Subcutaneous adipose tissue (tissue), 4 donors: ENCODE data around the gene MGAT4A. TPM values are rescaled to one million over a fixed set of nuclear protein-coding genes. Genes with fewer than 3 reads are reported as not detected.

Source experiments
- CTCF ChIP-seq: fragments of 450-650 bp; IDR thresholded peaks from one replicate; pipeline ENCODE4 v1.5.1; 2016; ENCODE audit warnings: low read depth, mild to moderate bottlenecking, control low read depth, antibody characterized with exemption, moderate library complexity
- total RNA-seq, 4 donors: library from RNA; depleted of rRNA; stranded (reverse); fragments of >200 nt; gene quantifications; one replicate each; pipeline ENCODE4 v1.1.0, GENCODE V29; 2016

MGAT4A gene
- total RNA-seq, 4 donors from 2014 or later = 23.0 to 30.8 (median 27.5) TPM

DNA sequence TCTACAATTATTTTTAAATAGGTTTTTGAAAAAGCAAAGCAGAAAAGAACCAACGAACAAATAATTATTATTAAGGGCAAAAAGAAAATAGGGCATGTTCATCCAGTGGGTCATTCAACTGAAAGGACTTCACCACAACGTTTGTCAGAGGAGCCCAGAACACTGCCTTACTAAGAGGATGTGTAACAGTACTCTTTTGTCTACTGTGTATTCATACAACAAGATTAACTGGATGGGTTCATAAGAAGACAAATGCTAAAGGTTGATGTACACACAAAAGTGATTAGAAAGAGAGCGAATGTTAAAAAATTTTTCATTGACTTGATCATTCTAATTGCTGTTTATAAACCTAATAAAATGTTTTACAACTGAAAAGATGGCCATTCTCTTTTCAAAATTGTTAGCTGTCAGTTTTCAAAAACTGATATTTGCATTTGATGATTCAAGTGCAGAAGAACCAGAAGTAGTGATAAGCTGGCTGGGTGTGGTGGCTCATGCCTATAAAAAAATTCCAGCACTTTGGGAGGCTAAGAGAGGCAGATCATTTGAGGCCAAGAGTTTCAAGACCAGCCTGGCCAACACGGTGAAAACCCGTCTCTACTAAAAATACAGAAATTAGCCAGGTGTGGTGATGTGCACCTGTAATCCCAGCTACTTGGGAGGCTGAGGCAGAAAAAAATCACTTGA lies 33.1 kb downstream of the MGAT4A start:
- TF ChIP-seq CTCF = no peak

GRCh38 chr2:98696200-98696599 lies 34.7 kb downstream of the MGAT4A start:
- no peak for TF ChIP-seq CTCF

DNA sequence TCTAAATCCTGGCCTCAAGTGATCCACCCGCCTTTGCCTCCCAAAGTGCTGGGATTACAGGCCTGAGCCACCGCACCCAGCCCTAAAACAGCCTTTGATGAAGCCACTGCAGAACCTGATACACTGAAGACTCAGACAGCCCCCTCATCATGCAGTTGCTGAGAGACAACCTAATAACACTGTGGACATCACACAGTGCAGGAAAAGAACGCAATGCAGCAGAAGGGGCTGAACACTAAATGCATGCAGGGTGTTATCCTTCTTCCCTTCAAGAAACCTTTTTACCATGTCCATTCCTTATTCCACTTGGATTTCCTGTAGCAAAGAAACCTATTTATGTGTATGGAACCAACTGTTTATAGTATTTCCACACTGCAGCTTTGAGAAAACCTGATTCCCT lies 35.7 kb downstream of the MGAT4A start:
- no peak for TF ChIP-seq CTCF

DNA sequence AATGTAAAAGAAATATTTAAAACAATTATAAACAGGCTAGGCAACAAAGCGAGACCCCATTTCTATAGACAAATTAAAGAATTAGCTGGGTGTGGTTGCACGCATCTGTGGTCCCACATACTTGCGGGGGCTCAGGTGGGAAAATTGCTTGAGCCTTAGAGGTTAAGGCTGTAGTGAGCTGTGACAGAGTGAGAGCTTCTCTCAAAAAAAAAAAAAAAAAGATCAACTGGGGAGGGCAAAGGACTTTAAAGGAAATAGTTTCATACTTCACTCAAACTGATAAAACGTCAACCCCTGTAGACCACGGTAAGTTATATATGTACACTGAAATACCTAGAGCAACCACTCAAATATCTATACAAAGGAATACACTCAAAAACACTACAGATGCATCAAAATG lies 37.5 kb downstream of the MGAT4A start:
- no peak for TF ChIP-seq CTCF

DNA sequence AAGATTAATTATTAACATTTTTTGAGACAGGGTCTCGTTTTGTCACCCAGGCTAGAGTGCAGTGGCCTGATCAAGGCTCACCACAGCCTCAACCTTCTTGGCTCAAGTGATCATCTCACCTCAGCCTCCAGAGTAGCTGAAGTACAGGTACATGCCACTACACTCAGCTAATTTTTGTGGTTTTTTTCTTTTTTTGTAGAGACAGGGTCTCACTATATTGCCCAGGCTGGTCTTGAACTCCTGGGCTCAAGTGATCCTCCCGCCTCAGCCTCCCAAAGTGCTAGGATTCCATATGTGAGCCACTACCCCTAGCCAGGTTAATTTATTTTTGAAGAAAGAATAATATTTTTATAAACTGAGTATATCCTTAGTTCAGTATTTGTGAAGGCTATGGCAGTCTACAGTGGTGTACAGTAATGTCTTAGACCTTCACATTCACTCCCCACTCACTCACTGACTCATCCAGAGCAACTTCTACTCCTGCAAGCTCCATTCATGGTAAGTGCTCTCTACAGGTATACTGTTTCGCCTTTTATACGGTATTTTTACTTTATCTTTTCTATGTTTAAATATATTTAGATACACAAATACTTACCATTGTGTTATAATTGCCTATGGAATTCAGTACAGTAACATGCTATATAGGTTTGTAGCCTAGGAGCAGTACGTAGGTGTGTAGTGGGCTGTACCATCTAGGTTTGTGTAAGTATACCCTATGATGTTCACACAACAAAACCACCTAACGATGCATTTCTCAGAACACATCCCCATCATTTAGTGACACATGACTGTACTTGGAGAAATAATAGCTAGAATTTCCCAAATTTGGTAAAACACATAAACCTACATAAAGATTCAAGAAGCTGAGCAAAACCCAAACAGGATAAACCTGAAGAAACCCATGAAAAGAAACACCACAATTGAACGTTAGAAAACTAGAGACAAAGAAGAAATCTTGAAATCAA lies 38.6 kb downstream of the MGAT4A start:
- TF ChIP-seq CTCF = no peak

DNA sequence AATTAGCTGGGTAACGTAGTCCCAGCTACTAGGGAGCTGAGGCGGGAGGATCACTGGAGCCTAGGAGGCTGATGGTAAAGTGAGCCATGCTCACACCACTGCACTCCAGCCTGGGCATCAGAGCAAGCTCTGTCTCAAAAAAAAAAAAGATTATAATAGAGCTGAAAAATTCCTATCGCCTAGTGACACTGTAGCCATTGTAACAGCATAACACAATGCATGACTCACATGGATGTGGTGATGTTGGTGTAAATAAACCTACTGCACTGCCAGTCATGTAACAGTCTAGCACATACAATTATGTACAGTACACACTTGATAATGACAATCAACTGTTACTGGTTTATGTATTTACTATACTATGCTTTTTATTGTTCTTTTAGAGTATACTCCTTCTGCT lies 39.6 kb downstream of the MGAT4A start:
- TF ChIP-seq CTCF = no peak
